Fibroblast of pulmonary artery (primary cell): Measurements from ENCODE around the gene PAX7.

Experiments
- DNase-seq: peaks from one replicate; pipeline ENCODE4 v3.0.0-alpha.2; 2010; ENCODE audit warnings: low read depth
- H3K4me3 ChIP-seq: replicated peaks from 2 replicates; pipeline ENCODE4 v1.5.1; 2011; ENCODE audit warnings: low read depth, mild to moderate bottlenecking, control low read depth, low read length, moderate library complexity
- TF ChIP-seq, protein P1 (sequence below): IDR thresholded peaks from 2 replicates; pipeline ENCODE4 v1.5.1; 2011; ENCODE audit warnings: mild to moderate bottlenecking, control low read depth, low read length, inconsistent platforms; ENCODE audit errors: missing control alignments

PAX7 gene

DNA sequence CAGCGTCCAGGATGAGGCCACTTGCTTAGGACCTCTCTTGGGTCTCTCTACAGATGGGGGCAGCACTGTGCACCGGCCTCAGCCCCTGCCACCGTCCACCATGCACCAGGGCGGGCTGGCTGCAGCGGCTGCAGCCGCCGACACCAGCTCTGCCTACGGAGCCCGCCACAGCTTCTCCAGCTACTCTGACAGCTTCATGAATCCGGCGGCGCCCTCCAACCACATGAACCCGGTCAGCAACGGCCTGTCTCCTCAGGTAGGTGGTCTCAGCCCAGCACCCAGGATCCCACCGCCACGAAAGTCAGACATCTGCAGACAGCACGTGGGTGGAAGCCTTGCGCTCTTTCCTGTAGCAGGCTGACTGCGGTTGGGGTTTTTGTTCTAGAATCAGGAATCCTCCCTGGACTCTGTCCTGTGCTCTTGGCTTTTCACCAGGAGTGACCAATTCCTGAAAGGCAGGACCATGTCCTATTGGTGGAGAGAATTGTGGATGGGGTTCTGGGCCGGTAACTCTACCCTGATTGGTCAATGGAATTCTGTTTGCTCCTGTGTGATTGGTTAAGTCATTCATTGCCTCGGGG is 72.5 kb downstream of the PAX7 start:
- no peak for DNase-seq
- H3K4me3 ChIP-seq: no peak overlapping the region
- TF ChIP-seq, protein P1, sequence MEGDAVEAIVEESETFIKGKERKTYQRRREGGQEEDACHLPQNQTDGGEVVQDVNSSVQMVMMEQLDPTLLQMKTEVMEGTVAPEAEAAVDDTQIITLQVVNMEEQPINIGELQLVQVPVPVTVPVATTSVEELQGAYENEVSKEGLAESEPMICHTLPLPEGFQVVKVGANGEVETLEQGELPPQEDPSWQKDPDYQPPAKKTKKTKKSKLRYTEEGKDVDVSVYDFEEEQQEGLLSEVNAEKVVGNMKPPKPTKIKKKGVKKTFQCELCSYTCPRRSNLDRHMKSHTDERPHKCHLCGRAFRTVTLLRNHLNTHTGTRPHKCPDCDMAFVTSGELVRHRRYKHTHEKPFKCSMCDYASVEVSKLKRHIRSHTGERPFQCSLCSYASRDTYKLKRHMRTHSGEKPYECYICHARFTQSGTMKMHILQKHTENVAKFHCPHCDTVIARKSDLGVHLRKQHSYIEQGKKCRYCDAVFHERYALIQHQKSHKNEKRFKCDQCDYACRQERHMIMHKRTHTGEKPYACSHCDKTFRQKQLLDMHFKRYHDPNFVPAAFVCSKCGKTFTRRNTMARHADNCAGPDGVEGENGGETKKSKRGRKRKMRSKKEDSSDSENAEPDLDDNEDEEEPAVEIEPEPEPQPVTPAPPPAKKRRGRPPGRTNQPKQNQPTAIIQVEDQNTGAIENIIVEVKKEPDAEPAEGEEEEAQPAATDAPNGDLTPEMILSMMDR: no peak

DNA sequence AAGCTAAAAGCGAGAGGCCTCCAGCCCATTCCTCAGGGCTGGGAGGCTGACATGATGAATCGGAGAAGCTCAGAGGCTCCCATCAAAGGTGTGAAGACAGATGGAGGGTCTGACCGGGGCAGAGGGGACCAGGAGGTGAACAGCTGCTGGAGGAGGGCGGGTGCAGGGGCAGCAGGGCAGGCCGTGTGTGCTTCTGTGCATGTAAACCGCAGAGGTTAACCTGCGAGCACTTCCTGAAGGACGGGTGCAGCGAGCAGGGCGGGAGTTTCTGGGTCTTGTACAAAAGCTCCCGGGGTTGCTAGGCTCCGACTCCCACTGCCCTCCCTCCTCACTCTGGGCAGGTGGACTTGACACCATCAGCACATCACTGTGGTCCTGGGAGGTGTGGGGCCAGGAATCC is 75.2 kb downstream of the PAX7 start:
- no peak for DNase-seq
- H3K4me3 ChIP-seq: no peak overlapping the region
- TF ChIP-seq, protein P1: no peak

DNA sequence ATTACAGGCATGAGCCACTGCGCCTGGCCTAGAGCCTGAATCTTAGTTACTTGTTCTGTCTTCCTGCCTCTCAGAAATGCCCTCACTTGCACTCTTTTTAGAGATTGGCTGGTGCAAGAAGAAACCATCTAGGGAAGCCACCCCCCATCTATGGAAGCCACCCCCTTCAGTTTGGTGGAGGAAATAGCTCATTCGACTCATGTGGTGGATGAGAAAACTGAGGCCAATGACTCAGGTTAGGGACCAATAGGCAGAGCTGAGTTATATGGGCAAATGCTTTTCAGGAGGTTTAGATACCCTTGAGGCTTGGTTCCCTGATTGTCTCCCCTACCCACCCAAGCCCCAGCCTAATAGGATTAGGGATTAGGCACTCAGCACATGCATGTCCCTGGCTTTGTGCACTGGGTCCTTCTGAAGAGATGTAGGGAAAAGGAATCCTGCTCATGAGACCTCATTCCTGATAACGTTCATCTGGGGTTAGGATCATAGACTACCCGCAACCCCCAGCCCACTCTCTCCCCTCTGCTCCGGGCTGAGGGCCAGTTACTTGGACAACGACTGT is 77.1 kb downstream of the PAX7 start:
- H3K4me3 ChIP-seq: no peak overlapping the region
- DNase-seq: no peak
- TF ChIP-seq, protein P1: no peak

DNA sequence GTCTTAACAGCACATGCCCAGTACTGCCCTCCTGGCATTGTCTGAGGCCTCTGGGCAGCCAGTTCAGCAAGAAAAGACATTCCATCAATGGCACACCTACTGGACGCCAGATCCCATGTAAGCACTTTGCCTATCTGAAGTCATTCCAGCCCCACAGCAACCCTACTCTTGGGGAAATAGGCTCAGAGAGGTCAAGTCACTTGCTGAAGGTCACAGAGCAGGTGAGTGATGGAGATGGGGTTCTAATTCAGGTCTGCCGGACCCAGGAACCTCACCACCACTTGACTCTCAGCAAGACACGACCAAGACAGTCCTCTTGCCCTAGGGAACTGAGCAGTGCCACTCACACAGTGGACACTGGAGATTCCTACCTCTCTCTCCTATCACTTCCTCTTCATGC is 79.4 kb downstream of the PAX7 start:
- H3K4me3 ChIP-seq: no peak overlapping the region
- DNase-seq: no peak
- TF ChIP-seq, protein P1: no peak

DNA sequence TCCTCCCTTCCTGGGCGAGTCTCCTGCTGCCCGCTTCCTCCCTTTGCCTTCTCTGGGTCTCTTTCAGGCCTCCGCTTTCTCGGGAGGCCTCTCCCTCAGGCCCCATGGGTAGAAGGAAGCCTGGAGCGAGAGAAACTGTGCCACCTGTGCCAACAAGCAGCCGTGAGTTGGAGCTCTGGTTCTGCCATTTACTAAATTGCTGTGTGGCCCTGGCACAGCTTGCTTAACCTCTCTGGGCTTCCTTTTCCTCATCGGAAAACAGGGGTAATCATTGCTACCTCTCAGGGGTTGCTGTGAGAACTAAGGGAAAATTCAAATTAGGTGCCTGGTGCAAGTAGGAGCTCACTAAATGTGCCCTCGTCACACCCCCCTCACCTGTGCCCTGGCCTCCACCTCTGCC is 80.4 kb downstream of the PAX7 start:
- no peak for DNase-seq
- H3K4me3 ChIP-seq: no peak overlapping the region
- TF ChIP-seq, protein P1: no peak

DNA sequence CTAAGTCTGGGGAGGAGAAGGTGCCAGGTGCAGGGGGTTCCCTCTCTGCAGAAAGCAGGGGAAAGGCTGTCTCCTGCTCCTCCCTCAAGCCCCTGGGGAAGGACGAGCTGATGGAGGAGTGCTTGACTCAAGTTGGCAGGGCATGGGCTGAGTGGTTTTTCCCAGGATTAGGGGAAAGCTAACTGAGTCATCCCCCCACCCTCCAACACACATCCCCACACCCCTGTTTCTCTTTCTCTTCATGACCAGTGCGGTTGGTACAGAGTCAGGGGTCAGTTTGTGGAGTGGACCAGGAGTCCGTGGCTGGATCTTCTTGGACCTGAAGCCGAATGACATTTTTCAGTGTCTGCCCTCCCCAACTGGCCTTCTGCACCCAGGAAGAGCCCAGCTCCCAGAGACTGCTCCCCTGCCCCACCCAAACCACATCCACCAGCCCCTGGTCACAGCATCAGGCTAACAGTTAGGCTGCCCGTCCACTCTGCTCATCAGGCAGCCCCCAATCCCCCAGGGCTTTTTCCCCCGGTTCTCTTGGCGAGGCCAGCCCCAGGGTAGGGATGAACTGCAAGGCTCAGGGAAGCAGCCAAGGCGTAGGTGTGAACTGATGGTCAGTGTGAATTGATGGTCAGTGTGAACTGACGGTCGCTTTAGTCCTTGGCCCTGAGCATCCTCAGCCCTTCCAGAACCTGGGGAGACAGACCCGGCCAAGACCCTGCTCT is 81.0 kb downstream of the PAX7 start:
- DNase-seq: no peak
- TF ChIP-seq, protein P1: no peak
- no peak overlapping the region for H3K4me3 ChIP-seq

DNA sequence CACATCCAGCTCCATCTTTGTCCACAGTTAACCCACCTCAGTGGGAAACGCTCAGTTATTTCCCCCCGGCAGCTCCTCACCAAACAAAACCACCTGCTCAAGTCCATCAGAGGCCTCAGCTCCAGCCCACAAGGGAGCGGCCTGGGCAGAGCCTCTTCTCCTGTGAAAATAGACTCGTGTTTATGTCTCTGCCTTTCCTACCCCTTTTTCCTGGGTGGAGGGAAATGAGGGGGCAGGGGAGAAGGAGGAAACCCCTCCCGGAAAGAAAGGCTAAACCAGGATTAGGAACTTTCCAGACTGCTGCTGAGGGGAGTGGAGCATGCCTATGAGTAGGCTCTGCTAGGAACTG is 81.6 kb downstream of the PAX7 start:
- TF ChIP-seq, protein P1: no peak
- DNase-seq: no peak
- H3K4me3 ChIP-seq: no peak overlapping the region
